ENCODE measurements around the gene IL17D.
"Not testable (repeated sequence)": the region's sequence is repeated elsewhere in the genome, so short reads cannot be mapped to it uniquely, and the experiment has no call there.

IL17D gene

DNA sequence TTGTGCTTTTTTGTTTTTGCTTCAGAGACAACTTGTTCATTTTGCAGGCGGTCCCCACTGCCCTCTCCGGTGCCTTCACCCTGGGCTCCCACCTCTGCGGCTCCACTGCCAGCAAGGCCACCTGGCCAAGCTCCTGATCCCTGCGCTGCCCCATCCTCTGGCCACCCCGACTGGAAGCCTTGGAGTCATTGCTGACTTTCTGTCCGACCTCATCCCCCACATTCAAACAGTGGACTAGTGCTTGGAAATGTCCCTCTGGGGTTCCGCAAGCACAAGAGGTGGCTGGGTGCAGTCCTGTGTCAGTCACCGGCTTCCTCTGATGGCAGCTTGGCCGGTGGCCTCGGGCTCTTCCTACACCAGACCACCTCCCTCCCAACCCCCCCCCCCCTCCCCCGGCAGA, 17.0 kb downstream of the IL17D start:
- DNase-seq, result no peak

GRCh38 chr13:20721058-20721453, 17.6 kb downstream of the IL17D start:
- no peak for DNase-seq

- peak; percentile 50 for DNase-seq
Observed at GRCh38 chr13:20721454-20722357, 18.2 kb downstream of the IL17D start.

DNA sequence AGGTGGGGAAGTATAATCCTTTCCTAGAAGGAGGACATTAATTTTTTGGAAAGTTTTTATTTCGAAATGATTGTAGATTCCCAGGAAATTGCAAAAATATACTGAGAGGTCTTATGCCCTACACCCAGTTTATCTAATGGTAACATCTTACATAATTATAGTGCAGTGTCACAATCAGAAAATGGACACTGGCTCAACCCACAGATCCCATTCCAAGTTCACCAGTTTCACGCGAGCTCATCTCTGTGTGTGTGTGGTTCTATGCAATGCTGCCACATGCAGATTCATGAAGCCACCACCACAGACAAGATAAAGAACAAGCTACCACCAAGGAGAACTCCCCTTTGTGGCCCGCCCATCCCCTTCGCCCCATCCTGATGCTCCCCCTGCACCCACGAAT, 24.4 kb downstream of the IL17D start:
- no peak for DNase-seq

GRCh38 chr13:20728579-20729311, 25.2 kb downstream of the IL17D start:
- DNase-seq, result no peak

- no peak for DNase-seq
Observed at GRCh38 chr13:20729633-20730585, 26.4 kb downstream of the IL17D start.

DNA sequence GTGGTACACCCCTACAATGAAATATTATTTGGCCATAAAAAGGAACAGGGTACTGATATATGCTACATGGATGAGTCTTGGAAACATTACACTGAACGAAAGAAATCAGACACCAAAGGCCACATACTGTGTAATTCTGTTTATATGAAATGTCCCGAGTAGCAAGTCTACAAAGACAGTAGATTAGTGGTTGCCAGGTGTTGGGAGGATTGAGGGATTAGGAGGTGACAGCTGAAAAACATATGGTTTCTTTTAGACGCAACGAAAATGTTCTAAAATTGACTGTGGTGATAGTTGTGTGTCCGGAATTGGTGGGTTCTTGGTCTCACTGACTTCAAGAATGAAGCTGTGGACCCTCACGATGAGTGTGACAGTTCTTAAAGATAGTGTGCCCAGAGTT, 35.1 kb downstream of the IL17D start:
- no peak for DNase-seq

- DNase-seq, result no peak
Observed at GRCh38 chr13:20740021-20740420, 36.5 kb downstream of the IL17D start.

DNA sequence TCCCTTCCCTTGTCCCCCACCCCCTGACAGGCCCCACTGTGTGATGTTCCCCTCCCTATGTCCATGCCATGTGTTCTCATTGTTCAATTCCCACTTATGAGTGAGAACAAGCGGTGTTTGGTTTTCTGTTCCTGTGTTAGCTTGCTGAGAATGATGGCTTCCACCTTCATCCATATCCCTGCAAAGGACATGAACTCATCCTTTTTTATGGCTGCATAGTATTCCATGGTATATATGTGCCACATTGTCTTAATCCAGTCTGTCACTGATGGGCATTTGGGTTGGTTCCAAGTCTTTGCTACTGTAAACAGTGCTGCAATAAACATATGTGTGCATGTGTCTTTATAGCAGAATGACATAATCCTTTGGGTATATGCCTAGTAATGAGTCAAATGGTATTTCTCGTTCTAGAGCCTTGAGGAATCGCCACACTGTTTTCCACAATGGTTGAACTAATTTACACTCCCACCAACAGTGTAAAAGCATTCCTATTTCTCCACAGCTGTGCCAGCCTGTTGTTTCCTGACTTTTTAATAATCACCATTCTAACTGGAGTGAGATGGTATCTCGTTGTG, 40.4 kb downstream of the IL17D start:
- not testable (repeated sequence) for DNase-seq

- no peak for DNase-seq
Observed at GRCh38 chr13:20749377-20749776, 45.9 kb downstream of the IL17D start.

- DNase-seq, result no peak
Observed at GRCh38 chr13:20754009-20754408, 50.5 kb downstream of the IL17D start.

GRCh38 chr13:20760872-20761271, 57.4 kb downstream of the IL17D start:
- DNase-seq, result no peak

- no peak for DNase-seq
Observed at GRCh38 chr13:20767309-20767943, 63.9 kb downstream of the IL17D start.

- DNase-seq, result no peak
Observed at GRCh38 chr13:20769091-20769490, 65.6 kb downstream of the IL17D start.

- DNase-seq, result no peak
Observed at GRCh38 chr13:20769834-20770233, 66.3 kb downstream of the IL17D start.
